NB4 (cell line): ENCODE results near the gene NCF1.
"Not testable (repeated sequence)": the region's sequence is repeated elsewhere in the genome, so short reads cannot be mapped to it uniquely, and the experiment has no call there.

ENCODE experiments used
- DNase-seq: peaks from one replicate; pipeline ENCODE4 v3.0.0; 2010; ENCODE audit warnings: low read depth
- H3K4me3 ChIP-seq: one replicate; pipeline ENCODE4 v1.5.1; 2011; ENCODE audit warnings: mild to moderate bottlenecking, low read depth, low read length, moderate library complexity
- MAX ChIP-seq: IDR thresholded peaks from 2 replicates; pipeline ENCODE4 v1.6.1; 2011; ENCODE audit warnings: low read depth, low read length
- MYC ChIP-seq: IDR thresholded peaks from 2 replicates; pipeline ENCODE4 v1.6.1; 2011; ENCODE audit warnings: low read depth, low read length
- POLR2A ChIP-seq: IDR thresholded peaks from 2 replicates; pipeline ENCODE4 v1.6.1; 2011; ENCODE audit warnings: mild to moderate bottlenecking; ENCODE audit not compliant: insufficient read length; ENCODE audit errors: extremely low read depth
- TF ChIP-seq, protein P1 (sequence below): IDR thresholded peaks from one replicate; pipeline ENCODE4 v1.5.1; 2012; ENCODE audit warnings: low read depth, low read length

The NCF1 gene

DNA sequence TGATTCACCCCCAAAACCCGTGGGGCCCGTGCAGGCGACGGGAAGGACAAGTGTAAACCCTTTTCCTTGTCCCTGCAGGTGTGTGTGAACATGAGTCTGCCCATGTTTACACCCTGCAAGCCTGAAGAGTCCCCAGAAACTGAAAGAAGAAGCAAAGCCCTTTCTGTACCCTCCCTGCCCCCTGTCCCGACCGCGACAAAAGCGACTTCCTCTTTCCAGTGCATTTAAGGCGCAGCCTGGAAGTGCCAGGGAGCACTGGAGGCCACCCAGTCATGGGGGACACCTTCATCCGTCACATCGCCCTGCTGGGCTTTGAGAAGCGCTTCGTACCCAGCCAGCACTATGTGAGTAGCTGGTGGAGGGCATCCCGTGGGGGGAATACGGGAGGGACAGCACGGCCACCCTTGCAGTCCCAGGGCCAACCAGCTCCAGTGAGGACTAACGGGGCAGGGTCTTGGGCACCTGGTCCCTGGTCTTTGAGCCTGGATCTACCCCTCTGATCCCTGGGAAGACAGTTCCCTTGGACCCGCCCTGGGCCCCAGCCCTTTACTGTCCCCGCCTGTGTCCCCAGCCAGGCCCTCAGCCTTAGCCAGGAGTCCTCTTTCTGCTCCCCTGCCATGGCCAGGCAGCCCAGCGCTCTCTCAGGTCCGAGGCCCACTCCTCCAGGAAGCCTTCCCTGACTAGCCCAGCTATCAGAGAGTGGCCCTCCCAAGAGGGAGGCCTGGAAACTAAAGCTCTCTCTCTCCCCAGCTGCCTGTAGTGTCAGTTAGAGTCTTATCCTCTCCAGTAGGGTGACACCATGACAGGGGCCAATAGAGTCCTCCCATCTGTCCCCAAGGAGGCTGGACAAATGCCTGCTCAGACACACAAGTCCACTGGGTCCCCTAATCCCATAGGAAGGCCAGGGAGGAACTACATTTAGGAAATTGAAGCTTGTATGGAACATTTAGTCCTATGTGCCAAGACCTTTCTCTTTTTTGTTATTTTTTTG is at the start of gene NCF1:
Gene NCF1 (plus strand): TSS at position 252 of the 991 bp plus-strand sequence. CDS start 21 bp downstream, at position 273.
- H3K4me3 ChIP-seq, DNase-seq: not testable (repeated sequence)

DNA sequence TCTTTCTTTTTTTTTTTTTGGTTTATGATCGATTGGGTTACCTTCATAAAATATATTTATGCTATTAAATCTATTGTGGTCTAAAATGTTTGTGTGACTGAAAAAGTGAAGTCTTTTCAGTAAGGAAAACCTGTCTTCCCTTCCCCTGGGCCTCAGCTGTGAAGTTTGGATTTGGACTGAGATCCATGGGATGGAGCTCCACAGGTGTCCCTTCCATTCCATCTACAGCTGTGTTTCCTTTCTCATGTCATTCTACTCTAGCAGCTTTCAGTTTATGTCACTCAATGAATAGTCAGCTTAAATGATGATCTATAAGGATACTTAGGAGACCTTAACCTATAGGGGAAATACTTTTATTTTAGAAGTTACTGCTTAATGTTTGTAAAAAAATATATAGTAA is 48.0 kb upstream of the NCF1 start:
- DNase-seq, result no peak
- TF ChIP-seq, protein P1, sequence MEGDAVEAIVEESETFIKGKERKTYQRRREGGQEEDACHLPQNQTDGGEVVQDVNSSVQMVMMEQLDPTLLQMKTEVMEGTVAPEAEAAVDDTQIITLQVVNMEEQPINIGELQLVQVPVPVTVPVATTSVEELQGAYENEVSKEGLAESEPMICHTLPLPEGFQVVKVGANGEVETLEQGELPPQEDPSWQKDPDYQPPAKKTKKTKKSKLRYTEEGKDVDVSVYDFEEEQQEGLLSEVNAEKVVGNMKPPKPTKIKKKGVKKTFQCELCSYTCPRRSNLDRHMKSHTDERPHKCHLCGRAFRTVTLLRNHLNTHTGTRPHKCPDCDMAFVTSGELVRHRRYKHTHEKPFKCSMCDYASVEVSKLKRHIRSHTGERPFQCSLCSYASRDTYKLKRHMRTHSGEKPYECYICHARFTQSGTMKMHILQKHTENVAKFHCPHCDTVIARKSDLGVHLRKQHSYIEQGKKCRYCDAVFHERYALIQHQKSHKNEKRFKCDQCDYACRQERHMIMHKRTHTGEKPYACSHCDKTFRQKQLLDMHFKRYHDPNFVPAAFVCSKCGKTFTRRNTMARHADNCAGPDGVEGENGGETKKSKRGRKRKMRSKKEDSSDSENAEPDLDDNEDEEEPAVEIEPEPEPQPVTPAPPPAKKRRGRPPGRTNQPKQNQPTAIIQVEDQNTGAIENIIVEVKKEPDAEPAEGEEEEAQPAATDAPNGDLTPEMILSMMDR, result no peak
- no peak for TF ChIP-seq POLR2A
- no peak for TF ChIP-seq MYC
- TF ChIP-seq MAX, result no peak
- no peak overlapping the region for H3K4me3 ChIP-seq

- no peak for TF ChIP-seq MAX
- TF ChIP-seq MYC, result no peak
- no peak for DNase-seq
- no peak overlapping the region for H3K4me3 ChIP-seq
These were observed 47.3 kb upstream of the NCF1 start for GRCh38 chr7:74726309-74727101.

DNA sequence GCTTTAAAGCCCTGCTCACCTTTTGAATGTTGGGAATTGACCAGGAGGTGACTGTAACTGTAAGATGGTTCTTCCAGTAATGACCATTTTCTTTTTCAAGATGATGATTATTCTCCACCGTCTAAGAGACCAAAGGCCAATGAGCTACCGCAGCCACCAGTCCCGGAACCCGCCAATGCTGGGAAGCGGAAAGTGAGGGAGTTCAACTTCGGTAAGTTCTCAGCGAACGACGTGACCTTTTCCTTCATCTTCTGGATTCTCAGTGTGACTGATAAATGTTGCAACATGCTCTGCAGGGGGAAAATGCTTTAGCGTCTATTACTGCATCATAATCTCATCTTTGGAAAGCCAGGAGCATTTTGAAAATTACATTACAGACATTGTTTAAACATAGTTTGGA is 45.1 kb upstream of the NCF1 start:
- not testable (repeated sequence) for DNase-seq, H3K4me3 ChIP-seq

DNA sequence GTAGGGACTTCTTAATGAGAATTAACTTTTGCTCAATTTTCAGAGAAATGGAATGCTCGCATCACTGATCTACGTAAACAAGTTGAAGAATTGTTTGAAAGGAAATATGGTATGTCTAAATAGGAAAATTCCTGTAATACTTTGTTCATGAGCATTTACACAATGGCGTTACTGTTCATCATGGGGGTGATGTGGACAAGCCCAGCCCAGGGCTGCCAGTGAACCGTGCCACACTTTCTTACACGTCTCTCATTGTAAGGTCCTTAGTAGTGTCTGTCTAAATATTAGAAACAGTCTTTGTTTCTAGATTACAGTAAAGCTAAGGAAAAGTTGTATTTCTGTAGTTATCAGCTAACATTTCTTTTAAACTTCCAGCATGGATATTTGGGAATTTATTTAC is 43.6 kb upstream of the NCF1 start:
- DNase-seq, H3K4me3 ChIP-seq: not testable (repeated sequence)

DNA sequence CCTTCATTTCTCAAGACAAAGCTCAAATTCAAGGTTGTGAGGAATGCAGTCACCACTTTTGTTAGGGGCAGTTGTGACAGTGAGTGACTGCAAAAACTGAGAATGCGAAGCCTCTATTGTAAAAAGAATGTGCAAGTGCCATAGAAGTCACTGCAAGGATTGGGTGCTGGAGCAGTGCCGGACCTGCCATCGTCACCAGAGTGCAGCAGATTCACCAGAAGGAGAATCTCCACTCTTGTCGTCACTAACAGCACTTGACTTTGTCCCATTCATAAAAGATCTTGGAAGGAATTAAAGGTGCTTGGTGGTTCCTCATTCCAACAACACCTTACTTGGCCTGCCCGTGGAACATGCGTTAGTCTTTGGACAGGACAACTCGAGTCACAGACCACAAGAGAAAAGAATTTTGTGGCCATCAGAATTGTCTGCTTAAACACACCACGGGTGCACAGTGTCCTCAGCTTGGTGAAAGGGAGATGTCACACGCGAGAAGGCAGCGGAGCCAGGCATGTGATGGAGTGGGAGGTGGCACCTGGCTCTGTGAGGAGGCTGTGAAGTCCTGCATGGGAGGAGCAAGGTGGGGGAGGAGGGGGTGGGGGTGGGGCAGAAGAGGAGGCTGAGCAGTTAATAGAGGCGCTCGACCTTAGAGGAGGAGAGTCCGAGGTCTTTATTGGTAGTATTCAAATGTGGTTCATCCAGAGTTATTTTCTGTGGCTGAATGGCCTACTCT is 33.7 kb upstream of the NCF1 start:
- H3K4me3 ChIP-seq, DNase-seq: not testable (repeated sequence)

- not testable (repeated sequence) for H3K4me3 ChIP-seq, DNase-seq
These were observed 29.8 kb upstream of the NCF1 start for GRCh38 chr7:74743936-74744557.

DNA sequence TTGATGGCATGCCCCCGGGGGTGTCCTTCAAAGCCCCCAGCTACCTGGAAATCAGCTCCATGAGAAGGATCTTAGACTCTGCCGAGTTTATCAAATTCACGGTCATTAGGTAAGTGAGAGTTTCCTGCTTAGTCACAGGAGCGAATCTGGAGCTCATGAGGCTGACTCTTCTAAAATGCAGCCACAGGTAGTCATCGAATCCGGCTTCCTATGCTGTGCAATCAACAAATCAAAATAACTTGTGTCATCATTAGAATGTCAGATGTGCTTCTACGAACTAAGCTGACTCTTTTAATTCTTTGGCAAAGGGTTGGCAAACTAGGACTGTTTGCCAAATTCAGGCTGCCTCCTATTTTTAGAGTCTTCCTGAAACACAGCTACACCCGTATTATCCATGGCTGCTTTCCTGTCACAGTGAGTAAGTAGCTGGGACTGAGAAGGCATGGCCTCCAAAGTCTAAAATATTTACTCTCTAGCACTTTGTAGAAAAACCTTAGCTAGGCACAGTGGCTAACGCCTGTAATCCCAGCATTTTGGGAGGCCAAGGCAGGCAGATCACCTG is 19.8 kb upstream of the NCF1 start:
- H3K4me3 ChIP-seq, DNase-seq: not testable (repeated sequence)

GRCh38 chr7:74756673-74757072 is 17.1 kb upstream of the NCF1 start:
- DNase-seq, H3K4me3 ChIP-seq: not testable (repeated sequence)

DNA sequence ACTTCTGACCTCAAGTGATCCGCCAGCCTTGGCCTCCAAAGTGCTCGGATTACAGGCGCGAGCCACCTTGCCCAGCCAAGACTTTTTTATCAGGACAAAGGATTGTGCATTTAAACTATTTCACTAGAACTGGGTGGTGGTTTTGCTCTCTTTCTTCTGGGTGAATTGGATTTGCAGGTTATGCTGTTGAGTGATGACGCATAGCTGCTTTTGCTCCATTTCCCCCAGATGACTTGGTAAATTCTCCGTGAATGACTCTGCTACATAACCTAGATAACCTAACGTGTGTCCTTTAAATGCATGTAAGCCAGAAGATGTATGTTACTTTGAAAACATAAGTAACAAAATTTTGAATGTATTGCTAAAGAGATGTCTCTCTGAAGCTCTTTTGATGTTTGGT is 15.5 kb upstream of the NCF1 start:
- not testable (repeated sequence) for DNase-seq, H3K4me3 ChIP-seq

DNA sequence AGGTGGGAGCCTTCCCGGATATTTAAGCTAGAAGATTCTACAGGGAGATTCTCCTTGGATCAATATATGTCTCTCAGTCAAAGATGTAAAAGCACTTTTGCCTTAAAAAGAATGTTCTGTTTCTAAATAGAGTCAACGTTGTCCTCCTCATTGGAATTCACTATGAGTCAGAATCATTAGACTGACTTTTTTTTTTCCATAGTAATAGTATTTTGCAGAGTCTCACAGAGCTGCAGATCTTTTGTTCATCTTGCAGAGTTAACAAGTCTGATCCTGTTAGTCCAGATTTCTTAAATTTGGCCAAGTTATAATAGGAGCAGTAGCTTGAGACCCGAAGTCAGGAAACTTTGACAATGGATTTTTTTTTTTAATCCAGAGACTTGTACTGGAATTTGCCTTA is 14.8 kb upstream of the NCF1 start:
- H3K4me3 ChIP-seq, DNase-seq: not testable (repeated sequence)

DNA sequence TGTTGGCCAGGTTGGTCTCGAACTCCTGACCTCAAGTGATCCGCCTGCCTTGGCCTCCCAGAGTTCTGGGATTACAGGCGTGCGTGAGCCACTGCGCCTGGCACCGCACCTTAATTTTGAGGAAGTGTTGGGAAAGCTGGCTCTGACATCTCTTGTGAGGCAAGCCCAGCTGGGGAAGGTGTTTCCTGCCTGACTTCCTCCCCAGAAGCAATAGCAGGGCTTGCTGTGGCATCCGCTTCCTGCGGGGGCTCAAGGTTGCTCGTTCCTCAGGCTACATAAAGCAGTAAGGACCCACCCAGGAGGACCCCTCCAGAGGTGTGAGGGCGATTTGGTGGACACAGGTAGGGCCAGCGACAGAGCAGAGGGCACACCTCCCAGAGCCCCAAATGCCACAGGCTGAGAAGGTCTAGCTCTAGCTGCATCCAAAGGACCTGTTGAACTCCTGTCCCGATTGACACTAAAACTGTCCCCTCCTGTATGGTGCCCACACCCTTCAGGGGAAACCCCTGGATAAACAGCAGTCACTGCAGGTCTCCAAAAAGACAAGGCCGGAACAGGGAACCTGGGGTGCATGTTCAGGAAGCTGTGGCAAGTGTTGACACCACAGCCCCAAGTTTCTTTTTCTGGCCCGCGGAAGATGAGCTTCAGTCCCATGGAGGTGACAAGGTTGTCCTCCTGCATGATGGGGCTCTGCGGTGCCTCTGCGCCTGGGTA is 8.4 kb upstream of the NCF1 start:
- not testable (repeated sequence) for H3K4me3 ChIP-seq, DNase-seq

DNA sequence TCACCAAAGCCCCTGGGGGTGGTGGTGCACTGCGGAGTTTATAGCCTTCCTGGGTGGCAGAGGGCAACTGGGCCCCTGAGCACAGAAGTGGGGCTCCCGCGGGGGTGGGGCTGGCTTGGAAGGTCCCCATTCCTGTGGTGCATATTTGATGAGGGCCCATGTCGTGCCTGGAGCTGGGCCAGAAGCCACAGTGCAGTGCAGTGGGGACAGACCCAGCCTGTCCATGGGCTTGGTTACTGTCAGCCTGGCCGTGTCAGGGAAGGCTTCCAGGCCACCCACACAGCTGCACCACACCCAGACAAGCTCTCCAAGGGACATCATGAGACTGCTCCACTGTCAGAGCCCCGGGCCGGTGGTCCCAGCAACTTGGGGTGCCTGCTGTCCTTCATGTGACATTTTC is 7.3 kb upstream of the NCF1 start:
- not testable (repeated sequence) for DNase-seq, H3K4me3 ChIP-seq

DNA sequence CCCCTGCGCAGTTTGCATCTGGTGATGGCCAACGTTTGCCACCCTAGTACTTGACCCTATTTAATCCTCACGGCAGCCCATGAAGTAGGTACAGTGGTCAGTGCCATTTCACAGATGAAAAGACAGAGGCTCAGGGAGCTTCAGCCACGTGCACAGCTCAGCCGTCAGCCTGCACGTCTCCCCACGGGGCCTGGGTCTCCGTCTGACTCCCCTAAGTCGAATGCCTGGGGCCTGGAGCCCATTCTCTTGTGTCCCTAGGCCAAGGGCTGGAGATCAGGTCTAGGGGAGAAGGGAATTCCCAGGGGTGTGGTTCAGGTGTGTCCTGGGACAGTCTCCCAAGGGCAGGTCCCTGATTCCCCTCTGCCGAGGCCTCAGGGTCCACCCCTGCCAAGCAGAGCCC is 6.8 kb upstream of the NCF1 start:
- not testable (repeated sequence) for H3K4me3 ChIP-seq, DNase-seq

- DNase-seq, result not testable (repeated sequence)
These were observed 3.7 kb upstream of the NCF1 start for GRCh38 chr7:74770062-74770461.

More at GRCh38 chr7:74770062-74770461, 3.7 kb upstream of the NCF1 start:
- not testable (repeated sequence) for H3K4me3 ChIP-seq
